ENCODE results near the gene KIN.
"Not testable (repeated sequence)": the region's sequence is repeated elsewhere in the genome, so short reads cannot be mapped to it uniquely, and the experiment has no call there.

Gene KIN, protein sequence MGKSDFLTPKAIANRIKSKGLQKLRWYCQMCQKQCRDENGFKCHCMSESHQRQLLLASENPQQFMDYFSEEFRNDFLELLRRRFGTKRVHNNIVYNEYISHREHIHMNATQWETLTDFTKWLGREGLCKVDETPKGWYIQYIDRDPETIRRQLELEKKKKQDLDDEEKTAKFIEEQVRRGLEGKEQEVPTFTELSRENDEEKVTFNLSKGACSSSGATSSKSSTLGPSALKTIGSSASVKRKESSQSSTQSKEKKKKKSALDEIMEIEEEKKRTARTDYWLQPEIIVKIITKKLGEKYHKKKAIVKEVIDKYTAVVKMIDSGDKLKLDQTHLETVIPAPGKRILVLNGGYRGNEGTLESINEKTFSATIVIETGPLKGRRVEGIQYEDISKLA

DNA sequence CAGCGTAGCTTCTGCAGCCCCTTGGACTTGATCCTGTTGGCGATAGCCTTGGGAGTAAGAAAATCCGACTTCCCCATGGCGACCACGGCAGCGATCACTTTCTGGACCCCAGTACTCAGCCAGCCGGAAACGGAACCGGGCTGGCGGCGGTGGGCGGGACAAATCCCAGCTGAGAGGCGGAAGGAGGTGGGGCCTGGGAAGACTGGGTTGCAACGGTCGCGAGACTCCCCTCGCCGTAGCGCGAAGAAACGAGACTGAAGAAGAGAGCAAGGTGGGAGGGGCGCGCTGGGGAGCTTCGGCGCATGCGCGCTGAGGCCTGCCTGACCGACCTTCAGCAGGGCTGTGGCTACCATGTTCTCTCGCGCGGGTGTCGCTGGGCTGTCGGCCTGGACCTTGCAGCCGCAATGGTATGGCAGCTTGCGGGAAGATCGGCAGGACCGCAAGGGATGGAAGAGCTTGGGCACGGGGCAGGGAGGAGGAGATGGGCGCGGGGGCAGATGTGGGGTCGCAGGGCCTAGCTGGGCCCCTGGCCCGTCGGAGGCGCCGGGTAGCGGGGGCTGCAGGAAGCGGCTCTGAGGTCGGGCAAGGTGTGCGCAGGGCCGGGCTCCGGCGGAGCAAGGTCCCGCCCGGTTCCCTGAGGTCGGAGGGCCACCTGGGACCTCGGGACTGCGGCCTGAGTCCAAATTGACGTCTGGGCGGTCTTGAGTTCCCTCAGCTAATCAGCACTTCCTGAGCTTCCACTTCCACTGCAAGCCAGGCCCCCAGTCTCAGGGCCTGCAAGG is at the start of gene KIN, which contains the start of gene ATP5F1C:
Gene KIN, minus strand, starts transcription at position 137 of the 782 bp plus-strand sequence. Its CDS starts 60 bp downstream, at position 77.
Gene ATP5F1C, plus strand, starts transcription at position 321 of the 782 bp plus-strand sequence. Its CDS starts 31 bp downstream, at position 352.
- peak; percentile 97 for DNase-seq

GRCh38 chr10:7836571-7836970 is 48.8 kb upstream of the KIN start:
- DNase-seq = no peak

DNA sequence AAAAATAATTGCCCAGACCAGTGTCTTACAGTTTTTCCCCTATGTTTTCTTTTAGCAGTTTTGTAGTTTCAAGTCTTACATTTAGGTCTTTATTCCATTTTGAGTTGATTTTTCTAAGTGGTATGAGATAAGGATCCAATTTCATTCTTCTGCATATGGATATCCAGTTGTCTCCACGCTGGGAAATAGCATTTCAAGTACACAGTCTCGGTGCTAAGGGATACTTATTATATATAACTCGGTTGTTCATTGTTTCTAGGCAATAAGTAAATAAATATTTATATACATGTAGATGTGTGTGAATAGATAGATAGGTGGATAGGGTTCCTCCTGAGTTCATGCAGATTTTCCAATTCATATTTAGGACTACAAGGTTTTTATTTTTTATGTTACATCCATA is 46.5 kb upstream of the KIN start:
- DNase-seq = no peak

GRCh38 chr10:7833210-7833609 is 45.4 kb upstream of the KIN start:
- DNase-seq = no peak

GRCh38 chr10:7832060-7832459 is 44.3 kb upstream of the KIN start:
- no peak for DNase-seq

DNA sequence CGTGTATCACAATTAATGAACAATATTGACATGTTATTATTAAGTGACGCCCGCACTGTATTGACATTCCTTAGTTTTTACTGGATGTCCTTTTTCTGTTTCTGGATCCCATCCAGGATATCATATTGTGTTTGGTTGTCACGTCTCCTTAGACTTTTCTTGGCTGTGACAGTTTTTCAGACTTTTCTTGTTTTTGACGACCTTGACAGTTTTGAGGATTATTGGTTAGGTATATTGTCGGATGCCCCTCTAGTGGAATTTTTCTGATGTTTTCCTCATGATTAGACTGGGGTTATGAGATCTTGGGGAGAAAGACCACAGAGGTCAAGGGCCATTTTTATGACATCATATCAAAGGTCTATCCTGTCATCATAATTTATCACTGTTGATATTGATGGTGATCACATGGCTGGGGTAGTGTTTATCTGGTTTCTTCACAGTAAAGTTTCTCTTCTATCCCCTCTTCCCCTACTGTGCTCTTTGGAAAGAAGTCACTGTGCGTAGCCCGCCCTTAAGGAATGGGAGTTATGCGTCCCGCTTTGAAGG is 41.6 kb upstream of the KIN start:
- DNase-seq = no peak

GRCh38 chr10:7826971-7827370 is 39.2 kb upstream of the KIN start:
- peak; percentile 18 for DNase-seq

- DNase-seq = no peak
Observed at GRCh38 chr10:7824251-7824650, 36.5 kb upstream of the KIN start.

- peak; percentile 76 for DNase-seq
Observed at GRCh38 chr10:7819121-7819460, 31.3 kb upstream of the KIN start.

DNA sequence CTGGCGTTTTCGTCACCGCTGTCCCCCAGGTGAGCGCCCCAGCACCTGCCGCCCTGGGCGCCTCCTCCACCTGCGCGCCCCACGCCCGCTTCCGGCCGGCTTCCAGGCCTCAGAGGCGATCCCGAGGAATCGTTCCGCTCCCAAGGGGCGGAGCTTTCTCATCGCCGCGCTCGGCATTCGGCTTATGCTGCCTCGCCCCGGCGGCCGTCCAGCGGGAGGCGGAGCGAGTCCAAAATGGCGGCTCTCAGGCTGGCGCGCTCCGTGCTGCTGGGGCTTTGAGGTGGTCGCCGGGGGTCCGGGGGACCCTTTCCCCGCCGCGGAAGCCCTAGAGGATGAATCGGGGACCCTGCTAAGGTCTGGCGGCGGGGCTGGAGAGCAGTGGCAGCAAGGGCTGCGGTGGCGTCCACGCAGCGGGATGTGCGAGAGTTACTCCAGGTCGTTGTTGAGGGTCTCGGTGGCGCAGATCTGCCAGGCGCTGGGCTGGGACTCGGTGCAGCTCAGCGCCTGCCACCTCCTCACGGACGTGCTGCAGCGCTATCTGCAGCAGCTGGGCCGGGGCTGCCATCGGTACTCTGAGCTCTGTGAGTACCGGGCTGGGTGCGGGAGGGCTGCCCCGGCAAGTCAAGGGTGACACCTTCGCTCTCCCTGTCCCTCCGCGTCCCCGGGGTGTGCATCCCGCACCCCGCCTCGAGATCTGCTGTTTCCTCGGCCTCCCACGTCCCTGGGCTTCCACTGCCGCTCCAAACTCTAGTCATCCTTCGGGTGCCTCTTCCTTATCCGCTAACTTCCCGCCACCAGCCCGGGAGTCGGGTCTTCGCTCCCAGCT is 30.7 kb upstream of the KIN start, which contains the start of gene TAF3:
Gene TAF3, plus strand, starts transcription at position 211 of the 826 bp plus-strand sequence. Its CDS starts 205 bp downstream, at position 416.
- peak; percentile 92 for DNase-seq

DNA sequence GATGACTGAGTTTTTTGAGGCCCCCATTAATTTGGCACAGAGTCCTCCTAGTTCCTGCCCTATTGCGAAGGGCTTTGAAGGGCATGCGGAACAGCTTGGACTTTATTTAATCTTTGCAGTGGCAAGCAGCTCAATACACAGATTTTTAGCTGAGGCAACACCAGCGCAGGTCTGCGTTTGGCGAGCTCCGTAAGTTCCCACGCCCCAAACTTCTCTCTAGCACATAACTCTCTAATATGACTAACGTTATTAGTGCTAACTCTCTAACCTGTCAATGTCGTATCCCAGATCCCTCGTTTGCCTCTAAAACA is 30.1 kb upstream of the KIN start:
- no peak for DNase-seq

GRCh38 chr10:7817576-7817975 is 29.8 kb upstream of the KIN start:
- DNase-seq = no peak

- DNase-seq = no peak
Observed at GRCh38 chr10:7813481-7813880, 25.7 kb upstream of the KIN start.

DNA sequence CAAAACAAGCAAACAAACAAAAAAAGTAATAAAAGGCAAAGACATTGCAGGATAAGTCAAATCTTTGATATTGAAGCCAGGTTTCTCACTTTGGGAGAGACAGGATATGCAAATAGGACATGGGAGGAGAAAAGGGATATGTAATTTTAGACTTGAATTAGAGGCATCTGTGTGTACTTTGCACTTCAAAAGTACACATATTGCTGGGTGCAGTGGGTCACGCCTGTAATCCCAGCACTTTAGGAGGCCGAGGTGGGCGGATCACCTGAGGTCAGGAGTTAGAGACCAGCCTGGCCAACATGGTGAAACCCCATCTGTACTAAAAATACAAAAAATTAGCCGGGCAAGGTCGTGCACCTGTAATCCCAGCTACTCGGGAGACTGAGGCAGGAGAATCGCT is 23.9 kb upstream of the KIN start:
- DNase-seq = not testable (repeated sequence)

DNA sequence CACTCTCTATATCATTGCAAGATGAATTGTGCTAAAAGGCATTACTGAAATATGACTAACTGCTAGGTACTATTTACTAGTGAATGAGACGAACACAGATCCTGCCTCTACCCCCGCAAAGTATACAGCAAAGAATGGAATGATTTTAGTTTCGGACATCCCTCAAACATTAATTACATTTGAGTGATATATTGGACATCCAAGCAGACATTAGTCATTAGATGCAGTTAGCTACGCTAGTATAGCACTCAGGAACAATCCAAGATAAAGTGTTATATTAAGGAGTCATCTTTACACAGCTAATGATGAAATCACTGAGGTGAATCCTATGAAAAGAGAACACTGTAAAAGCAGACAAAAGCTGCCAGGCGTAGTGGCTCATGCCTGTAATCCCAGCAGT is 23.2 kb upstream of the KIN start:
- DNase-seq = no peak

DNA sequence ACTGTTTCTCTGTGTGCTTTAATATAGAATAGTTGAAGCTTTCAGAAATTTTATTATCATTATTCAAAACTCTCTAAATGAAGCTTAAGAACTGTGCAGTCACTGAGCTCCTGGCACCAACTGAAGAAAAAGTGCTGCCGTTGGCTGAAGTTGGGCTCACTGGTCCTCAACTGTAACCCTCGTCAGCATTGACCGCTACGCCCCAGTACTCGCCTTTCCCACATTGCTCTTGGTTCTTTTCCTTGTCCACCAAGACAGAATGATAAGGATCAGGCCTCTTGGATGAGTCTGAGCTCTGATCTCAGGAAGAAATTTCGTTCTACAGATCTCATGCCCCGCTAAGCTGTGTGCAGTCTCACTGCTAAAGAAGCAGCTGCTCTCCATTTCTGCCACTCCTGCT is 22.6 kb upstream of the KIN start:
- no peak for DNase-seq

- DNase-seq = no peak
Observed at GRCh38 chr10:7808686-7809267, 21.0 kb upstream of the KIN start.

DNA sequence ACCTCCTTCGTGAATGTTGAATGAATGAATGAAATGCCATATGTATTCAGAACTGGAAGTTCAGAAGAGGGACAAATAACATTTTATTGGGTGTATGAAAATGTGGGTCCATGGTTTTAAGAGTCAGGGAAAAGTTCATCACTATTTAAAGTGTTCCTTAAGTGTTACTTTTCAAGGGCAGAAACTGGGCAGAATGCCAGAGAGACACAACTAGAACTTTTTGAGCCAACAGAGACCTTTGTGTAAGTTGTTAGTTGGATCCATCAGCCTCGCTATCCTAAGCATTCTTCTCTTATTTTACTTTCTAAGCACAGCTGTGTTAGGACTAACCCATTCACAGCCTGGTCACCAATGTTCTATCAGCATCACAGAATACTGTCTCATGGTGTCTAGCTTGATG is 16.9 kb upstream of the KIN start:
- no peak for DNase-seq

DNA sequence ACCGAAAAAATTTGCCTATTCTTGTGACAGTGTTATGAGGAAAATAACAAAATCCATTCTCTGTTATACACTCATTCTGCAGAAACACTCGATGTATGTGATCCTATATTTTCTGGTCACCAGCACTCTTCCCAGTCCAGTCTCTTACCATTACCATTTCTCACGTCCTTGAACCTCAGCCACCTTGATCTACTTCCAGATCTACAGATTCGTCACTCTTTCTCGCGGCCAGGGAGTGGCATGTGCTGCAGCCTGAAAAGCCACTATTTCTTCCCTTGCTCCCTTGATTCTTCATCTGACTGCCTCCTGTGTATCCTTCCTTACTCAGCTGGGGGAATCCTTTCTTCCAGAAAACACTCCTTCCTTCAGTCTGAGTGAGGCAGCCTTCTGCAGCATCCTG is 16.4 kb upstream of the KIN start:
- DNase-seq = no peak

DNA sequence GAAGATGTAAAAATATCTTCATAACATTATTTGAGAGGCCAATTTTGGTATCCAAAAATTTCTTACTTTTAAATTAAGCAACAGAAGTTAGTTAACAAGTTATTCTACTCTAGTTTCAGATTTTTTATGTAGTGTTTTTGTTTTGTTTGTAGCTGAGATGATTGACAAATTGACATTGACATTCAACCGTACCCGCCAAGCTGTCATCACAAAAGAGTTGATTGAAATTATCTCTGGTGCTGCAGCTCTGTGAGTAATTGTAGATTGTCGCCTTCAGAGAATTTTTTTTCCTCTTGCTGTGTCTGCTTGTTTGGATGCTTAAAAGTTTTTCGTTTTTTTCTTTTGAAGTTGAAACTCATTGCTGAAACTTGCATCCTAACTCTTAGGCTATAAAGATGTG is 14.8 kb upstream of the KIN start:
- no peak for DNase-seq

GRCh38 chr10:7797582-7797981 is 9.8 kb upstream of the KIN start:
- peak; percentile 44 for DNase-seq

GRCh38 chr10:7795605-7796004 is 7.8 kb upstream of the KIN start:
- DNase-seq = peak; percentile 62
